ENCODE measurements around the gene ADGRD2.

DNA sequence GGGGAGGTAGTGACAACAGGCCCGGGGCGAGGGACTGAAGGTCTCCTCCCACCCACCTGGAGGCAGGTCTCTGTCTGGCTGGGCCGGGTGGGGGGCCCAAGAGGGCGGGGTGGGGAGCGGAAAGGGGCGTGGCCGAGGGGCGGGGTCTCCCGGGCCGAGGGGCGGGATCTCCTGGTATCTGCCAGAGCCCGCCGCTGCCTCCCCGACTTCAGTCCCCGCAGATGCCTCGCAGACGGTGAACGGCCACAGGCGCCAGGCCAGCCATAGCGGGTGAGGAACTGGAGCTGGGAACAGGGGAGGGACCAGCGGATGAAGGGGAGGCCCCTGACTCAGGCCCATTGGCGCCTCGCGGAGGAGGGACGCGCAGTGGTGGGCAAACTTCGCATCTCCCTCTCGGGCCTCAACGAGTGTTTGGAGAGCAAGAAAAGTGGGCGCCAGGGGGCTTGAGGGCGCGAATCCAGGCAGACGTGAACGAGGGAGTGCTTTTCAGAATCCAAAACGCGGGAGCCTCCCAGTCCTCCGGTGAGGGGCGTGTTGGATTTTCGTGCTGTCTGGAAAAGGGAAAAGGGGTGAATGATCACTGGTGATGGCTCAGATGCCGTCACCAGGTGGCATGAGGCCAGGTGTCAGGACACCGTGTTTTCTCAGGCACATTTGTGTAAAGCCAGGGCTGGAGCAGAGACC, at the start of gene ADGRD2:
- no peak for TF ChIP-seq ELF1 (CRISPR knock-in tag; IDR thresholded peaks at IDR 0.05)
- no peak for TF ChIP-seq TCF7L2 (IDR thresholded peaks at IDR 0.05; ENCODE audit: low read depth, low read length)
- TF ChIP-seq ZNF124 (CRISPR knock-in tag; IDR thresholded peaks at IDR 0.05): no peak
- TF ChIP-seq, protein P1, sequence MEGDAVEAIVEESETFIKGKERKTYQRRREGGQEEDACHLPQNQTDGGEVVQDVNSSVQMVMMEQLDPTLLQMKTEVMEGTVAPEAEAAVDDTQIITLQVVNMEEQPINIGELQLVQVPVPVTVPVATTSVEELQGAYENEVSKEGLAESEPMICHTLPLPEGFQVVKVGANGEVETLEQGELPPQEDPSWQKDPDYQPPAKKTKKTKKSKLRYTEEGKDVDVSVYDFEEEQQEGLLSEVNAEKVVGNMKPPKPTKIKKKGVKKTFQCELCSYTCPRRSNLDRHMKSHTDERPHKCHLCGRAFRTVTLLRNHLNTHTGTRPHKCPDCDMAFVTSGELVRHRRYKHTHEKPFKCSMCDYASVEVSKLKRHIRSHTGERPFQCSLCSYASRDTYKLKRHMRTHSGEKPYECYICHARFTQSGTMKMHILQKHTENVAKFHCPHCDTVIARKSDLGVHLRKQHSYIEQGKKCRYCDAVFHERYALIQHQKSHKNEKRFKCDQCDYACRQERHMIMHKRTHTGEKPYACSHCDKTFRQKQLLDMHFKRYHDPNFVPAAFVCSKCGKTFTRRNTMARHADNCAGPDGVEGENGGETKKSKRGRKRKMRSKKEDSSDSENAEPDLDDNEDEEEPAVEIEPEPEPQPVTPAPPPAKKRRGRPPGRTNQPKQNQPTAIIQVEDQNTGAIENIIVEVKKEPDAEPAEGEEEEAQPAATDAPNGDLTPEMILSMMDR (CRISPR knock-in tag; IDR thresholded peaks at IDR 0.05): no peak

All from HepG2 (cell line).